HS-5 (cell line): Measurements from ENCODE around the gene NRM.

ENCODE experiments used
- DNase-seq: peaks from one replicate; pipeline ENCODE4 v3.0.0-alpha.2; 2012; ENCODE audit warnings: low read depth

The NRM gene

GRCh38 chr6:30688569-30688968 lies 2.2 kb downstream of the NRM start:
- no peak for DNase-seq

- no peak for DNase-seq
Measured at GRCh38 chr6:30687659-30688431, 2.9 kb downstream of the NRM start.

GRCh38 chr6:30686908-30687658 lies 3.7 kb downstream of the NRM start:
- peak; percentile 95 for DNase-seq

GRCh38 chr6:30686009-30686907 lies 4.5 kb downstream of the NRM start, which contains the start of gene PPP1R18:
PPP1R18 (minus strand) TSS chr6:30686645; CDS start chr6:30686018, 627 bp downstream.
- DNase-seq, result no peak

GRCh38 chr6:30685157-30686008 lies 5.4 kb downstream of the NRM start:
- DNase-seq, result no peak

- no peak for DNase-seq
Measured at GRCh38 chr6:30684386-30685156, 6.2 kb downstream of the NRM start.

- DNase-seq, result no peak
Measured at GRCh38 chr6:30683980-30684338, 6.8 kb downstream of the NRM start.

- no peak for DNase-seq
Measured at GRCh38 chr6:30683183-30683979, 7.4 kb downstream of the NRM start.

- DNase-seq, result peak; percentile 81
Measured at GRCh38 chr6:30682143-30683117, 8.4 kb downstream of the NRM start.

GRCh38 chr6:30681766-30682142 lies 9.0 kb downstream of the NRM start:
- no peak for DNase-seq

GRCh38 chr6:30679765-30680535 lies 10.8 kb downstream of the NRM start:
- DNase-seq, result no peak

- no peak for DNase-seq
Measured at GRCh38 chr6:30678964-30679726, 11.6 kb downstream of the NRM start.

- DNase-seq, result no peak
Measured at GRCh38 chr6:30676660-30677285, 14.0 kb downstream of the NRM start.

GRCh38 chr6:30672445-30673253 lies 18.1 kb downstream of the NRM start, which contains the start of gene DHX16:
DHX16 (minus strand) TSS chr6:30673006; CDS start chr6:30672841, 165 bp downstream.
- DNase-seq, result peak; percentile 97

GRCh38 chr6:30670760-30671527 lies 19.8 kb downstream of the NRM start:
- DNase-seq, result no peak
